GM23338 (cell line): ENCODE results near the gene KIF6. TPM values are rescaled to one million over a fixed set of nuclear protein-coding genes. Genes with fewer than 3 reads are reported as not detected.
A peak's percentile ranks its signal among the peaks of the same experiment; 100 is the strongest.

Source experiments
- ATAC-seq: fragments of 200-7000 bp; cut with Tn5 transposase; 3 replicates; pipeline ENCODE4 v1.9.1; 2020
- DNase-seq: peaks from one replicate; pipeline ENCODE4 v3.0.0-alpha.2; 2015; ENCODE audit warnings: low spot score
- H2AFZ ChIP-seq: fragments of 200-600 bp; sonication (generic); 2 replicates; pipeline ENCODE4 v1.8.0; 2016; ENCODE audit warnings: antibody characterized with exemption, mild to moderate bottlenecking, moderate library complexity
- H3F3A ChIP-seq: fragments of 200-600 bp; sonication (generic); replicated peaks from 2 replicates; pipeline ENCODE4 v1.8.0; 2017; ENCODE audit warnings: antibody characterized with exemption, mixed run types, low read depth
- H3K27ac ChIP-seq: fragments of 200-600 bp; sonication (generic); 2 replicates; pipeline ENCODE4 v1.6.1; 2016; ENCODE audit warnings: low read depth
- H3K27me3 ChIP-seq: fragments of 200-600 bp; sonication (generic); 2 replicates; pipeline ENCODE4 v1.8.0; 2016; ENCODE audit warnings: mild to moderate bottlenecking, mixed run types, moderate library complexity; ENCODE audit not compliant: insufficient read depth
- H3K36me3 ChIP-seq: fragments of 200-600 bp; sonication (generic); 2 replicates; pipeline ENCODE4 v1.8.0; 2016; ENCODE audit warnings: mild to moderate bottlenecking; ENCODE audit not compliant: insufficient read depth
- H3K4me1 ChIP-seq: fragments of 200-600 bp; sonication (generic); 2 replicates; pipeline ENCODE4 v1.8.0; 2016; ENCODE audit warnings: mild to moderate bottlenecking, moderate library complexity; ENCODE audit not compliant: insufficient read depth
- H3K4me2 ChIP-seq: fragments of 200-600 bp; sonication (generic); 2 replicates; pipeline ENCODE4 v1.7.1; 2017; ENCODE audit warnings: mixed run types
- H3K4me3 ChIP-seq: fragments of 200-600 bp; sonication (generic); 2 replicates; pipeline ENCODE4 v1.6.1; 2016; ENCODE audit warnings: mixed run types
- H3K79me2 ChIP-seq: fragments of 200-600 bp; sonication (generic); replicated peaks from 2 replicates; pipeline ENCODE4 v1.8.0; 2017; ENCODE audit warnings: mild to moderate bottlenecking; ENCODE audit not compliant: insufficient read depth
- H3K9me2 ChIP-seq: fragments of 200-600 bp; sonication (generic); 2 replicates; pipeline ENCODE4 v1.8.0; 2017; ENCODE audit not compliant: insufficient read depth
- H4K20me1 ChIP-seq: fragments of 200-600 bp; sonication (generic); replicated peaks from 2 replicates; pipeline ENCODE4 v1.8.0; 2017; ENCODE audit warnings: mild to moderate bottlenecking; ENCODE audit not compliant: insufficient read depth
- H3K27ac Mint-ChIP-seq: 2 replicates; pipeline ENCODE4 v1.8.0; 2020; ENCODE audit warnings: inconsistent platforms, mild to moderate bottlenecking, moderate library complexity, mixed read lengths
- H3K27me3 Mint-ChIP-seq: 3 replicates; pipeline ENCODE4 v1.8.0; 2022; ENCODE audit warnings: low read depth, mild to moderate bottlenecking, moderate library complexity, mixed read lengths, inconsistent platforms; ENCODE audit not compliant: insufficient read depth, poor library complexity
- H3K36me3 Mint-ChIP-seq: 3 replicates; pipeline ENCODE4 v1.8.0; 2021; ENCODE audit warnings: low read depth, mild to moderate bottlenecking, inconsistent platforms, moderate library complexity, mixed read lengths
- H3K4me1 Mint-ChIP-seq: 3 replicates; pipeline ENCODE4 v1.8.0; 2020; ENCODE audit warnings: mild to moderate bottlenecking, inconsistent platforms, mixed read lengths
- H3K4me3 Mint-ChIP-seq: 3 replicates; pipeline ENCODE4 v1.8.0; 2021; ENCODE audit warnings: moderate library complexity, mild to moderate bottlenecking, inconsistent platforms, mixed read lengths
- H3K9me3 Mint-ChIP-seq: 3 replicates; pipeline ENCODE4 v1.8.0; 2020; ENCODE audit warnings: moderate library complexity, mild to moderate bottlenecking, inconsistent platforms, mixed read lengths
- CREB1 ChIP-seq: fragments of 250-450 bp; sonication (Bioruptor Pico); IDR thresholded peaks from 2 replicates; pipeline ENCODE4 v1.5.0; 2020; ENCODE audit warnings: low read depth, mild to moderate bottlenecking, moderate library complexity
- JUNB ChIP-seq: IDR thresholded peaks from one replicate; pipeline ENCODE4 v1.6.1; 2016; ENCODE audit warnings: antibody characterized with exemption; ENCODE audit not compliant: unreplicated experiment
- NANOG ChIP-seq: IDR thresholded peaks from 2 replicates; pipeline ENCODE4 v1.6.1; 2016; ENCODE audit warnings: antibody characterized with exemption, borderline replicate concordance
- REST ChIP-seq: IDR thresholded peaks from one replicate; pipeline ENCODE4 v1.6.1; 2018; ENCODE audit warnings: antibody characterized with exemption; ENCODE audit not compliant: unreplicated experiment
- ZNF114 ChIP-seq: fragments of 250-450 bp; sonication (Bioruptor Pico); IDR thresholded peaks from 2 replicates; pipeline ENCODE4 v1.5.0; 2020; ENCODE audit warnings: mild to moderate bottlenecking, moderate library complexity
- ZNF462 ChIP-seq: fragments of 250-450 bp; sonication (Bioruptor Pico); IDR thresholded peaks from 2 replicates; pipeline ENCODE4 v1.5.0; 2020; ENCODE audit warnings: mild to moderate bottlenecking, moderate library complexity
- polyA plus RNA-seq: library from polyadenylated mRNA; unstranded; fragments of >200 nt; fragmentation: Nextera tagmentation; extraction: Ambion mirVana; gene quantifications from 2 replicates; pipeline ENCODE4 v1.2.1, GENCODE V29; 2016
- total RNA-seq: library from RNA; depleted of rRNA; stranded (reverse); fragments of >200 nt; shearing (Covaris generic); gene quantifications from 2 replicates; pipeline ENCODE4 v1.2.3, GENCODE V29; 2014
- TF ChIP-seq, protein P1 (sequence below): IDR thresholded peaks from 2 replicates; pipeline ENCODE4 v1.6.1; 2016; ENCODE audit warnings: antibody characterized with exemption
- TF ChIP-seq, protein P2 (sequence below), 2 experiments: fragments of 200-600 bp in 1 of 2; sonication (generic) in 1 of 2; conservative IDR thresholded peaks; 2 replicates each; pipeline versions ENCODE4 v1.5.1 to v1.6.1; 2016 to 2017; ENCODE audit warnings: antibody characterized with exemption in 2 of 2, low read depth in 2 of 2, mild to moderate bottlenecking in 2 of 2, moderate library complexity in 1 of 2

The KIF6 gene
- total and polyA plus RNA-seq, 2 experiments from 2014 or later: 0.87 to 1.7 TPM

- Mint-ChIP-seq H3K9me3 (no peaks in the 10 kb centered on the region; the same call in 2 of the 3 replicates), H3K27me3 (no peaks in the 10 kb centered on the region), H3K4me3 (no peak overlapping the region), H3K4me1 (peaks cover 5% of the 10 kb centered on the region; the same call in 2 of the 3 replicates), H3K27ac (no peak overlapping the region), H3K36me3 (no peaks in the 10 kb centered on the region)
- DNase-seq (no peak), ATAC-seq (no peak)
- Histone ChIP-seq H3K4me3 (no peak overlapping the region), H3K4me2 (no peak overlapping the region), H4K20me1 (no peaks in the 10 kb centered on the region), H3F3A (no peaks in the 10 kb centered on the region), H3K4me1 (peaks cover 6% of the 10 kb centered on the region), H3K27ac (no peak overlapping the region), H3K36me3 (no peaks in the 10 kb centered on the region), H3K9me2 (peaks cover 4% of the 10 kb centered on the region; the same call in 1 of the 2 replicates), H2AFZ (peak overlapping the region; percentile 74; the same call in 1 of the 2 replicates), H3K27me3 (no peaks in the 10 kb centered on the region), H3K79me2 (no peaks in the 10 kb centered on the region)
- TF ChIP-seq, protein P1, sequence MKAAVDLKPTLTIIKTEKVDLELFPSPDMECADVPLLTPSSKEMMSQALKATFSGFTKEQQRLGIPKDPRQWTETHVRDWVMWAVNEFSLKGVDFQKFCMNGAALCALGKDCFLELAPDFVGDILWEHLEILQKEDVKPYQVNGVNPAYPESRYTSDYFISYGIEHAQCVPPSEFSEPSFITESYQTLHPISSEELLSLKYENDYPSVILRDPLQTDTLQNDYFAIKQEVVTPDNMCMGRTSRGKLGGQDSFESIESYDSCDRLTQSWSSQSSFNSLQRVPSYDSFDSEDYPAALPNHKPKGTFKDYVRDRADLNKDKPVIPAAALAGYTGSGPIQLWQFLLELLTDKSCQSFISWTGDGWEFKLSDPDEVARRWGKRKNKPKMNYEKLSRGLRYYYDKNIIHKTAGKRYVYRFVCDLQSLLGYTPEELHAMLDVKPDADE: no peak
- TF ChIP-seq, protein P2, sequence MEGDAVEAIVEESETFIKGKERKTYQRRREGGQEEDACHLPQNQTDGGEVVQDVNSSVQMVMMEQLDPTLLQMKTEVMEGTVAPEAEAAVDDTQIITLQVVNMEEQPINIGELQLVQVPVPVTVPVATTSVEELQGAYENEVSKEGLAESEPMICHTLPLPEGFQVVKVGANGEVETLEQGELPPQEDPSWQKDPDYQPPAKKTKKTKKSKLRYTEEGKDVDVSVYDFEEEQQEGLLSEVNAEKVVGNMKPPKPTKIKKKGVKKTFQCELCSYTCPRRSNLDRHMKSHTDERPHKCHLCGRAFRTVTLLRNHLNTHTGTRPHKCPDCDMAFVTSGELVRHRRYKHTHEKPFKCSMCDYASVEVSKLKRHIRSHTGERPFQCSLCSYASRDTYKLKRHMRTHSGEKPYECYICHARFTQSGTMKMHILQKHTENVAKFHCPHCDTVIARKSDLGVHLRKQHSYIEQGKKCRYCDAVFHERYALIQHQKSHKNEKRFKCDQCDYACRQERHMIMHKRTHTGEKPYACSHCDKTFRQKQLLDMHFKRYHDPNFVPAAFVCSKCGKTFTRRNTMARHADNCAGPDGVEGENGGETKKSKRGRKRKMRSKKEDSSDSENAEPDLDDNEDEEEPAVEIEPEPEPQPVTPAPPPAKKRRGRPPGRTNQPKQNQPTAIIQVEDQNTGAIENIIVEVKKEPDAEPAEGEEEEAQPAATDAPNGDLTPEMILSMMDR (conservative IDR thresholded peaks at IDR 0.05; ENCODE audit: low read depth in 2 of 2): no peak
- TF ChIP-seq ZNF114 (CRISPR knock-in tag): no peak
- TF ChIP-seq JUNB: no peak
- no peak for TF ChIP-seq CREB1 (CRISPR knock-in tag)
- TF ChIP-seq REST: no peak
Observed at GRCh38 chr6:39490108-39490507, 235.1 kb downstream of the KIF6 start.

- H3K27ac ChIP-seq: no peak overlapping the region
- ATAC-seq: no peak
- H3F3A ChIP-seq: no peaks in the 10 kb centered on the region
- peaks cover 10% of the 10 kb centered on the region; the same call in 1 of the 2 replicates for H3K9me2 ChIP-seq
- H2AFZ ChIP-seq: 0 out of 2 replicates have a peak overlapping the region, but pooled peaks have one; percentile 32
- H4K20me1 ChIP-seq: no peaks in the 10 kb centered on the region
- no peaks in the 10 kb centered on the region for H3K36me3 Mint-ChIP-seq
- no peaks in the 10 kb centered on the region for H3K4me1 ChIP-seq
- no peak for DNase-seq
- no peak overlapping the region for H3K4me3 Mint-ChIP-seq
- H3K79me2 ChIP-seq: no peaks in the 10 kb centered on the region
- H3K27me3 Mint-ChIP-seq: no peaks in the 10 kb centered on the region
- no peaks in the 10 kb centered on the region; the same call in 2 of the 3 replicates for H3K9me3 Mint-ChIP-seq
- no peak overlapping the region for H3K27ac Mint-ChIP-seq
- H3K4me3 ChIP-seq: no peak overlapping the region
- no peak overlapping the region for H3K4me2 ChIP-seq
- H3K4me1 Mint-ChIP-seq: no peaks in the 10 kb centered on the region; the same call in 2 of the 3 replicates
- no peaks in the 10 kb centered on the region for H3K27me3 ChIP-seq
- no peaks in the 10 kb centered on the region for H3K36me3 ChIP-seq
- no peak for TF ChIP-seq NANOG
- TF ChIP-seq ZNF462 (CRISPR knock-in tag): no peak
Observed at GRCh38 chr6:39488255-39488879, 236.8 kb downstream of the KIF6 start.
